GM19372 (cell line): ENCODE measurements around the gene FIBIN.

ENCODE experiments used
- ATAC-seq: cut with Tn5 transposase; IDR thresholded peaks from one replicate; pipeline ENCODE4 v1.9.1; 2021; ENCODE audit warnings: mild to moderate bottlenecking, low read depth, moderate library complexity; ENCODE audit not compliant: unreplicated experiment

The FIBIN gene

GRCh38 chr11:27020751-27021150 is 26.8 kb downstream of the FIBIN start:
- ATAC-seq: no peak

DNA sequence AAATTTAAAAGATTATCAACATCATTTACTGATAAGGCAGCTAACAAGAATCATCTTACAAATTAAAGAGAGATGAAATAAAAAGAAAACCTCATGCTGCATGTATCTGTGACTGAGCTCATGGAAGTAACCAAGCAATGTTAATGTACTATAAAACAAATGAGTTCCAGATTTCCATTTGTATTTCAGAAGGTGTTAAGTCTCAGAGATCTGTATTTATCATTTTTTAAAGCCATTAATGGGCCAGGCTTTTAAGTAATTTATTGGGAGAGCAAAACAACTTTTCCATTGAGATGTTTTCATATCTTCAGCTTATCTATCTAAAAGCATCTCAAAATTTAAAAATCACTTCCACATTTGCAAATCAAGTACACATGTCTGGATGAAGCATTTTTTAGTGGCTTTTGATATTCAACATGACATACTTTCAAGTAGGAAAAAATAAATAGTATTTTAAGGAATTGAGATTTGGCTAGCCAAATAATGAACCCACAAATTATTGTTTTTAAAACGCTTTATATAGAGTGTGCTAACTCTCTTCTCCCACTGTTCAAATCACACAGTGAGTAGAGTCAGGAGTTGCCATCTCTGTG is 28.8 kb downstream of the FIBIN start:
- ATAC-seq: no peak

DNA sequence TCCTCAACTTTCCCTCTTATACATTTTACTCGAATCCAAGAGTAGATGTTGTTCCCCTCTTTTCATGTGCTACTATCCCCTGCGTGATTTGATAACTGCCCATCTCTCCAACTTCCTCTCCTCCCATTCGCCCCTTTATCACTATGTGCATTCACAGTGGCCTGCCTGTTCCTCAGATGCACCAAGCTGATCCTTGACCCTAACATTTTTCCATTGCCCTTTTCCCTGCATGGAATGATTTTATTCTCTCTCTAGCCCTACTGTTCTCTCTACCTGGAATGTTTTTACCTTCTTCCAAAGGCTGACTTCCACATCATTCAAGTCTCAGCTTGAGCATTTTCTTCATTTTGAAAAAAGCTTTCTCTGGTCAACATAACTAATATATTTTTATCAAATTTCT is 31.0 kb downstream of the FIBIN start:
- ATAC-seq: no peak

- no peak for ATAC-seq
These were observed 31.5 kb downstream of the FIBIN start for GRCh38 chr11:27025312-27025955.

DNA sequence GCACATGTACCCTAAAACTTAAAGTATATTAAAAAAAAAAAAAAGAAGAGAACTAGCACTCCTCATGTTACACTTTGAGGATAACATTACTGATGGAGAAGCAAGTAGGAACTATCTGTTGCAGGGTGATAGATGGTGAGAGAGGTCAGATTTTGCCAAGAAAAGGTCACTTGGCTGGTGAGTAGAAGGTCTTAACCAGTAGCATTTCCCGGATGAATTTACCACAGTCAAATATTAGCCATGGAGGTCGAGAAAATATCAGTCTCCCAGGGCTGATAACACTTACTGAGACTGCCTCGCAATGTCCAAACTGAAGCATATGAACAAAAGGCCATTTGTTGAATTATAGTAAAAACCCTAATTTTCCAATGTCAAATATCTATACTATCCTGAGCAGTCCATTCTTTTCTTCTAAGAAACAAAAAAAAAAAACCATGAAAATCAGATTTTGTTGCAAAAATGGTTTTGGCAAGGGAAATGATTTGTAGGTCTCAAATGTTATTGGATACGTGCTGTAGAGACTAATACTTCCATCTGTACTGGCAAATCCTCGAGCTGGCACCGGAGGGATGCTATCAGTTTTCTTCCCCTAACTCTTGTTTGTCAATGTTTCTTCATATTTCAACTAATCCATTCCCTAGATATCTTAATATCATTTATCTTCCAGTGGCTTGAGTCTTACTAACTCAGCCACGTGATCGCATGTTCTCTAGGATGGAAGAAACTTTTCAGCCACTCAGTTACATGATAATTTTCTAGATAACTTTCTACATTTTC is 32.2 kb downstream of the FIBIN start:
- no peak for ATAC-seq

GRCh38 chr11:27028561-27028965 is 34.7 kb downstream of the FIBIN start:
- ATAC-seq: no peak

- no peak for ATAC-seq
These were observed 36.1 kb downstream of the FIBIN start for GRCh38 chr11:27029966-27030365.

GRCh38 chr11:27031754-27032153 is 37.8 kb downstream of the FIBIN start:
- ATAC-seq: no peak

DNA sequence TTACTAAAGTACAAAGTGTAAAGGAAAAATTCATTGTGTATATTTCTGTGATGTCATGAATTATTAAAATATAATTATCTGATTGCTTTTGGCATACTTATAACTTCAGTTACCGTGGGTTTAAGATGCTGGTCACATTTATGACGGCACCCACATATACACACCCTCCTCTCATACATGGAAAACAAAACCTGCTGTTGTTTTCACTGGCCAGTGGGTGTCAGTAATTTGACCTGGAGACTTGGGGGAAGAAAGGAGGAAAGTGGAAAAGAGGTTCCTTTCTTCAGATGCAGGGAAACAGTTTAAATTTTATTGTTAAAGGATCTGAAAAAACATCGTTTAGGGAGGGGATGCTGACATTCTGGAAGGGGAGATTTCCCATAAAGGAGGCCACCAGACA is 46.0 kb downstream of the FIBIN start:
- no peak for ATAC-seq

- ATAC-seq: no peak
These were observed 46.6 kb downstream of the FIBIN start, which contains the start of gene BBOX1 for GRCh38 chr11:27040302-27041115. TSS of gene BBOX1 (plus strand) at chr11:27040815. CDS start at chr11:27055431, 14,616 bp downstream.

- ATAC-seq: no peak
These were observed 47.4 kb downstream of the FIBIN start for GRCh38 chr11:27041141-27041899.
